Measurements from ENCODE around the gene UBE2H. TPM values are rescaled to one million over a fixed set of nuclear protein-coding genes. Genes with fewer than 3 reads are reported as not detected.

The UBE2H gene
- polyA plus RNA-seq, 1 of the 3 experiments (the other 2 are of a cell fraction) = 129 TPM

- no peak for TF ChIP-seq RAD21 (IDR thresholded peaks at IDR 0.05; ENCODE audit: low read length)
- TF ChIP-seq, protein P1, sequence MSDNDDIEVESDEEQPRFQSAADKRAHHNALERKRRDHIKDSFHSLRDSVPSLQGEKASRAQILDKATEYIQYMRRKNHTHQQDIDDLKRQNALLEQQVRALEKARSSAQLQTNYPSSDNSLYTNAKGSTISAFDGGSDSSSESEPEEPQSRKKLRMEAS (IDR thresholded peaks at IDR 0.05; ENCODE audit: low read depth) = peak; percentile 100
- peak; percentile 88 for TF ChIP-seq YY1 (IDR thresholded peaks at IDR 0.05; ENCODE audit: low read depth)
- no peak for TF ChIP-seq MXI1 (IDR thresholded peaks at IDR 0.05; ENCODE audit: low read depth, low read length)
- TF ChIP-seq TEAD4 (IDR thresholded peaks at IDR 0.05; ENCODE audit: borderline replicate concordance, insufficient read depth) = peak; percentile 99
- TF ChIP-seq NRF1 (IDR thresholded peaks at IDR 0.05; ENCODE audit: low read depth, low read length) = no peak
- peak; percentile 95 for TF ChIP-seq FOSL2 (IDR thresholded peaks at IDR 0.05; ENCODE audit: borderline replicate concordance, low read depth)
- TF ChIP-seq EZH2phosphoT487 (IDR thresholded peaks at IDR 0.05; ENCODE audit: borderline replicate concordance, low read depth) = no peak
- 0 out of 2 replicates have a peak, but pooled peaks have one; percentile 11 for TF ChIP-seq TAF1 (IDR thresholded peaks at IDR 0.05; ENCODE audit: borderline replicate concordance, low read depth, low read length)
- TF ChIP-seq GATA2 (CRISPR knock-in tag; IDR thresholded peaks at IDR 0.05) = no peak
- no peak for TF ChIP-seq RCOR1 (IDR thresholded peaks at IDR 0.05; ENCODE audit: low read length)
- TF ChIP-seq TCF12 (IDR thresholded peaks at IDR 0.05) = peak; percentile 99
- no peak for TF ChIP-seq FOXJ3 (CRISPR knock-in tag; IDR thresholded peaks at IDR 0.05)
- TF ChIP-seq, protein P2, sequence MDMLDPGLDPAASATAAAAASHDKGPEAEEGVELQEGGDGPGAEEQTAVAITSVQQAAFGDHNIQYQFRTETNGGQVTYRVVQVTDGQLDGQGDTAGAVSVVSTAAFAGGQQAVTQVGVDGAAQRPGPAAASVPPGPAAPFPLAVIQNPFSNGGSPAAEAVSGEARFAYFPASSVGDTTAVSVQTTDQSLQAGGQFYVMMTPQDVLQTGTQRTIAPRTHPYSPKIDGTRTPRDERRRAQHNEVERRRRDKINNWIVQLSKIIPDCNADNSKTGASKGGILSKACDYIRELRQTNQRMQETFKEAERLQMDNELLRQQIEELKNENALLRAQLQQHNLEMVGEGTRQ (IDR thresholded peaks at IDR 0.05; ENCODE audit: borderline replicate concordance, low read depth, low read length) = no peak
- peak; percentile 99 for TF ChIP-seq NFIC (IDR thresholded peaks at IDR 0.05; ENCODE audit: borderline replicate concordance)
- 0 out of 2 replicates have a peak, but pooled peaks have one; percentile 16 for TF ChIP-seq GABPA (IDR thresholded peaks at IDR 0.05; ENCODE audit: low read depth)
- TF ChIP-seq JUND (IDR thresholded peaks at IDR 0.05) = peak; percentile 99
- TF ChIP-seq, protein P3, sequence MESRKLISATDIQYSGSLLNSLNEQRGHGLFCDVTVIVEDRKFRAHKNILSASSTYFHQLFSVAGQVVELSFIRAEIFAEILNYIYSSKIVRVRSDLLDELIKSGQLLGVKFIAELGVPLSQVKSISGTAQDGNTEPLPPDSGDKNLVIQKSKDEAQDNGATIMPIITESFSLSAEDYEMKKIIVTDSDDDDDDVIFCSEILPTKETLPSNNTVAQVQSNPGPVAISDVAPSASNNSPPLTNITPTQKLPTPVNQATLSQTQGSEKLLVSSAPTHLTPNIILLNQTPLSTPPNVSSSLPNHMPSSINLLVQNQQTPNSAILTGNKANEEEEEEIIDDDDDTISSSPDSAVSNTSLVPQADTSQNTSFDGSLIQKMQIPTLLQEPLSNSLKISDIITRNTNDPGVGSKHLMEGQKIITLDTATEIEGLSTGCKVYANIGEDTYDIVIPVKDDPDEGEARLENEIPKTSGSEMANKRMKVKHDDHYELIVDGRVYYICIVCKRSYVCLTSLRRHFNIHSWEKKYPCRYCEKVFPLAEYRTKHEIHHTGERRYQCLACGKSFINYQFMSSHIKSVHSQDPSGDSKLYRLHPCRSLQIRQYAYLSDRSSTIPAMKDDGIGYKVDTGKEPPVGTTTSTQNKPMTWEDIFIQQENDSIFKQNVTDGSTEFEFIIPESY (IDR thresholded peaks at IDR 0.05; ENCODE audit: borderline replicate concordance, low read depth) = peak; percentile 90
Observed at GRCh38 chr7:129831424-129832058, 121.2 kb downstream of the UBE2H start (continued).

- Histone ChIP-seq H3K36me3 (replicated peaks in 1 of 2; ENCODE audit: control insufficient read depth in 1 of 2, insufficient read depth in 2 of 2, low read length in 1 of 2) (peaks cover 39 to 43% of the 10 kb centered on the region in 2 experiments), H3K9me2 (no peaks in the 10 kb centered on the region), H3F3A (replicated peaks; ENCODE audit: insufficient read depth) (peaks cover 60% of the 10 kb centered on the region), H3K4me2 (no peak overlapping the region), H3K9me3 (no peaks in the 10 kb centered on the region), H3K4me1 (ENCODE audit: control insufficient read depth in 1 of 2, insufficient read depth in 2 of 2, low read depth in 1 of 2, low read length in 1 of 2) (peaks cover 41 to 43% of the 10 kb centered on the region in 2 experiments), H3K9ac (peak overlapping the region; percentile 35; the same call in 1 of the 2 replicates), H3K4me3 (ENCODE audit: low read depth in 2 of 2, low read length in 1 of 2) (no peak overlapping the region), H4K20me1 (ENCODE audit: insufficient read depth) (no peaks in the 10 kb centered on the region), H2AFZ (ENCODE audit: low read depth) (no peak overlapping the region), H3K79me2 (ENCODE audit: insufficient read depth) (peaks cover 9% of the 10 kb centered on the region; the same call in 1 of the 2 replicates), H3K27me3 (ENCODE audit: insufficient read depth) (no peaks in the 10 kb centered on the region), H3K27ac (ENCODE audit: low read depth in 2 of 2, low read length in 1 of 2) (peak overlapping the region; percentile 88 to 90)
- WGBS (ENCODE audit: low lambda C conversion rate) = 93% methylated on average over 8 of the region's 8 CpGs
- DNase-seq = no peak
- ChIA-PET POLR2A (no interaction called here), CTCF (interaction anchor here (0.6 to 9.3 kb wide), 15 partner anchors 9 to 612 kb away, joined by 3 to 187 read pairs (median 4); no protein-coding TSS in a partner anchor)
- no peak for TF ChIP-seq RCOR1 (IDR thresholded peaks at IDR 0.05; ENCODE audit: low read length)
- TF ChIP-seq YY1 (IDR thresholded peaks at IDR 0.05; ENCODE audit: low read depth) = no peak
- no peak for TF ChIP-seq MXI1 (IDR thresholded peaks at IDR 0.05; ENCODE audit: low read depth, low read length)
- no peak for TF ChIP-seq GATA2 (CRISPR knock-in tag; IDR thresholded peaks at IDR 0.05)
Observed at GRCh38 chr7:129830949-129831348, 121.8 kb downstream of the UBE2H start.

All from SK-N-SH (cell line).